HEK293 (cell line): Measurements from ENCODE around the gene EBP.

Experiments
- CTCF ChIA-PET: fragments of 350-600 bp; formaldehyde crosslinking; extraction: SDS; loops from one replicate; lab custom pipeline; 2021; ENCODE audit warnings: antibody characterized with exemption; lab: Yijun Ruan, JAX
- POLR2A ChIA-PET: fragments of 300-600 bp; formaldehyde crosslinking; extraction: SDS; loops from one replicate; lab custom pipeline; 2020; ENCODE audit warnings: antibody characterized with exemption, inconsistent platforms; lab: Yijun Ruan, JAX
- H3K27ac ChIP-seq: fragments of 200-500 bp; sonication (Bioruptor generic); 2 replicates; pipeline ENCODE4 v1.5.1; 2014; ENCODE audit warnings: low read depth, low read length, control low read depth, inconsistent platforms; ENCODE audit errors: extremely low read depth
- H3K36me3 ChIP-seq, 2 experiments: fragments of 200-500 bp in 1 of 2; sonication (Bioruptor generic) in 1 of 2; 1 replicate in 1 of 2; 2 replicates in 1 of 2; pipeline ENCODE4 v1.5.1; 2014 to 2017; ENCODE audit warnings: inconsistent platforms in 2 of 2, low read length in 2 of 2; ENCODE audit not compliant: control insufficient read depth in 2 of 2, insufficient read depth in 1 of 2
- H3K4me1 ChIP-seq: fragments of 200-500 bp; sonication (Bioruptor generic); 2 replicates; pipeline ENCODE4 v1.5.1; 2014; ENCODE audit warnings: mild to moderate bottlenecking, low read length, inconsistent platforms; ENCODE audit not compliant: control insufficient read depth, insufficient read depth
- H3K4me3 ChIP-seq: 2 replicates; pipeline ENCODE4 v1.5.1; 2011; ENCODE audit warnings: low read depth, mild to moderate bottlenecking, control low read depth, low read length, moderate library complexity
- H3K9me3 ChIP-seq: fragments of 200-500 bp; sonication (Bioruptor generic); 2 replicates; pipeline ENCODE4 v1.5.1; 2014; ENCODE audit warnings: low read depth, low read length, inconsistent platforms; ENCODE audit not compliant: control insufficient read depth, insufficient read depth
- KLF1 ChIP-seq: fragments of 450-650 bp; formaldehyde crosslinking; IDR thresholded peaks from 2 replicates; pipeline ENCODE4 v1.5.1; 2016; ENCODE audit warnings: missing biosample characterization, missing genetic modification characterization
- MEIS1 ChIP-seq: sonication (generic); formaldehyde crosslinking; IDR thresholded peaks from 2 replicates; pipeline ENCODE4 v1.8.1; 2022; ENCODE audit warnings: missing genetic modification reagents, mild to moderate bottlenecking, borderline replicate concordance
- SALL2 ChIP-seq: fragments of 450-650 bp; formaldehyde crosslinking; IDR thresholded peaks from 2 replicates; pipeline ENCODE4 v1.5.0; 2017; ENCODE audit warnings: missing biosample characterization, mild to moderate bottlenecking, missing genetic modification characterization, borderline replicate concordance
- ZBTB17 ChIP-seq: fragments of 450-650 bp; formaldehyde crosslinking; IDR thresholded peaks from 2 replicates; pipeline ENCODE4 v1.5.1; 2016; ENCODE audit warnings: missing biosample characterization, missing genetic modification characterization
- ZBTB20 ChIP-seq: fragments of 450-650 bp; formaldehyde crosslinking; IDR thresholded peaks from 2 replicates; pipeline ENCODE4 v1.5.1; 2016; ENCODE audit warnings: missing biosample characterization, missing genetic modification characterization
- ZBTB7A ChIP-seq: fragments of 450-650 bp; formaldehyde crosslinking; IDR thresholded peaks from 2 replicates; pipeline ENCODE4 v1.5.1; 2016; ENCODE audit warnings: low read depth, missing biosample characterization, missing genetic modification characterization
- ZFP69B ChIP-seq: fragments of 450-650 bp; formaldehyde crosslinking; IDR thresholded peaks from 2 replicates; pipeline ENCODE4 v1.5.1; 2016; ENCODE audit warnings: missing biosample characterization, missing genetic modification characterization
- ZNF157 ChIP-seq: fragments of 450-650 bp; formaldehyde crosslinking; IDR thresholded peaks from 2 replicates; pipeline ENCODE4 v1.5.1; 2016; ENCODE audit warnings: missing biosample characterization, missing genetic modification characterization
- ZNF2 ChIP-seq: fragments of 450-650 bp; formaldehyde crosslinking; IDR thresholded peaks from 2 replicates; pipeline ENCODE4 v1.5.1; 2016; ENCODE audit warnings: missing biosample characterization, missing genetic modification characterization
- ZNF530 ChIP-seq: fragments of 450-650 bp; formaldehyde crosslinking; IDR thresholded peaks from 2 replicates; pipeline ENCODE4 v1.5.1; 2016; ENCODE audit warnings: low read depth, missing biosample characterization, missing genetic modification characterization
- ZNF561 ChIP-seq: fragments of 450-650 bp; IDR thresholded peaks from 2 replicates; pipeline ENCODE4 v1.5.1; 2018; ENCODE audit warnings: missing biosample characterization, missing genetic modification characterization, borderline replicate concordance
- ZNF629 ChIP-seq: fragments of 450-650 bp; formaldehyde crosslinking; IDR thresholded peaks from 2 replicates; pipeline ENCODE4 v1.5.1; 2017; ENCODE audit warnings: missing biosample characterization, missing genetic modification characterization
- ZNF654 ChIP-seq: fragments of 450-650 bp; formaldehyde crosslinking; IDR thresholded peaks from 2 replicates; pipeline ENCODE4 v1.5.1; 2016; ENCODE audit warnings: low read depth, missing biosample characterization, missing genetic modification characterization
- ZNF658 ChIP-seq: fragments of 450-650 bp; formaldehyde crosslinking; IDR thresholded peaks from 2 replicates; pipeline ENCODE4; 2016; ENCODE audit warnings: missing biosample characterization, missing genetic modification characterization
- ZNF792 ChIP-seq: fragments of 450-650 bp; formaldehyde crosslinking; IDR thresholded peaks from 2 replicates; pipeline ENCODE4 v1.5.1; 2016; ENCODE audit warnings: missing biosample characterization, missing genetic modification characterization
- TF ChIP-seq, protein P1 (sequence below): fragments of 450-650 bp; formaldehyde crosslinking; IDR thresholded peaks from 2 replicates; pipeline ENCODE4 v1.5.1; 2016; ENCODE audit warnings: missing biosample characterization, missing genetic modification characterization
- TF ChIP-seq, protein P2 (sequence below): fragments of 450-650 bp; formaldehyde crosslinking; IDR thresholded peaks from 2 replicates; pipeline ENCODE4 v1.5.1; 2017; ENCODE audit warnings: missing biosample characterization, missing genetic modification characterization
- TF ChIP-seq, protein P3 (sequence below): fragments of 450-650 bp; formaldehyde crosslinking; IDR thresholded peaks from 2 replicates; pipeline ENCODE4 v1.5.1; 2017; ENCODE audit warnings: missing biosample characterization, missing genetic modification characterization
- TF ChIP-seq, protein P4 (sequence below): fragments of 450-650 bp; formaldehyde crosslinking; optimal IDR thresholded peaks from 2 replicates; pipeline ENCODE3; 2016; ENCODE audit warnings: missing biosample characterization, mild to moderate bottlenecking, missing genetic modification characterization
- TF ChIP-seq, protein P5 (sequence below): fragments of 450-650 bp; formaldehyde crosslinking; IDR thresholded peaks from 2 replicates; pipeline ENCODE4 v1.5.1; 2016; ENCODE audit warnings: missing biosample characterization, missing genetic modification characterization, low read depth
- TF ChIP-seq, protein P6 (sequence below): fragments of 450-650 bp; formaldehyde crosslinking; IDR thresholded peaks from 2 replicates; pipeline ENCODE4 v1.5.1; 2016; ENCODE audit warnings: missing biosample characterization, missing genetic modification characterization
- TF ChIP-seq, protein P7 (sequence below): fragments of 450-650 bp; formaldehyde crosslinking; IDR thresholded peaks from 2 replicates; pipeline ENCODE4 v1.5.1; 2017; ENCODE audit warnings: missing biosample characterization, missing genetic modification characterization
- TF ChIP-seq, protein P8 (sequence below): fragments of 450-650 bp; formaldehyde crosslinking; IDR thresholded peaks from 2 replicates; pipeline ENCODE4 v1.5.1; 2016; ENCODE audit warnings: missing biosample characterization, missing genetic modification characterization

The EBP gene

DNA sequence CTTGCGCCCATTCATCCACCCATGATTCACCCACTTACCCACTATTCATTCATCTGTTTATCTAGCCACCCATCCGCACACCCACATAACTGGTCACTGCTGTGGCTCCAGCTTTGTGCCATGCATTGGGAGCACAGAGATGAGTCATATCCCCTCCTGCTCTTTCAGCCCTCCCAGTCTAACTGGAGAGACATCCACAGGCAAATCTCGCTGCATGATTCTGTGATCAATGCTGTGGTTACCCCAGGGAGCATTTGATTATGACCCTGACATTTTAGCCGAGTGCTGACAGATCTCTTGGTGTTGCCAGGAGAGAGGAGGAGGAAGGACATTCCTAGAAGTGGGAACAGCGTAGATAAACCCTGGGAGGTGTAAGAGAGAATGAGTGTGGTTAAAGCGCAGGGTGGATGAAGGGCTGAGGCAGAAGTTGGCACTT, 23.2 kb upstream of the EBP start (continued):
- TF ChIP-seq, protein P1, sequence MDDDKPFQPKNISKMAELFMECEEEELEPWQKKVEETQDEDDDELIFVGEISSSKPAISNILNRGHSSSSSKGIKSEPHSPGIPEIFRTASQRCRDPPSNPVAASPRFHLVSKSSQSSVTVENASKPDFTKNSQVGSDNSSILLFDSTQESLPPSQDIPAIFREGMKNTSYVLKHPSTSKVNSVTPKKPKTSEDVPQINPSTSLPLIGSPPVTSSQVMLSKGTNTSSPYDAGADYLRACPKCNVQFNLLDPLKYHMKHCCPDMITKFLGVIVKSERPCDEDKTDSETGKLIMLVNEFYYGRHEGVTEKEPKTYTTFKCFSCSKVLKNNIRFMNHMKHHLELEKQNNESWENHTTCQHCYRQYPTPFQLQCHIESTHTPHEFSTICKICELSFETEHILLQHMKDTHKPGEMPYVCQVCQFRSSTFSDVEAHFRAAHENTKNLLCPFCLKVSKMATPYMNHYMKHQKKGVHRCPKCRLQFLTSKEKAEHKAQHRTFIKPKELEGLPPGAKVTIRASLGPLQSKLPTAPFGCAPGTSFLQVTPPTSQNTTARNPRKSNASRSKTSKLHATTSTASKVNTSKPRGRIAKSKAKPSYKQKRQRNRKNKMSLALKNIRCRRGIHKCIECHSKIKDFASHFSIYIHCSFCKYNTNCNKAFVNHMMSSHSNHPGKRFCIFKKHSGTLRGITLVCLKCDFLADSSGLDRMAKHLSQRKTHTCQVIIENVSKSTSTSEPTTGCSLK = no peak
- 0 out of 2 replicates have a peak, but pooled peaks have one; percentile 6 for TF ChIP-seq ZBTB20 (tag by site-specific recombination)
- TF ChIP-seq ZNF530 = no peak
- TF ChIP-seq ZBTB17 = peak; percentile 59
- TF ChIP-seq ZBTB7A (tag by site-specific recombination) = no peak
- TF ChIP-seq, protein P2, sequence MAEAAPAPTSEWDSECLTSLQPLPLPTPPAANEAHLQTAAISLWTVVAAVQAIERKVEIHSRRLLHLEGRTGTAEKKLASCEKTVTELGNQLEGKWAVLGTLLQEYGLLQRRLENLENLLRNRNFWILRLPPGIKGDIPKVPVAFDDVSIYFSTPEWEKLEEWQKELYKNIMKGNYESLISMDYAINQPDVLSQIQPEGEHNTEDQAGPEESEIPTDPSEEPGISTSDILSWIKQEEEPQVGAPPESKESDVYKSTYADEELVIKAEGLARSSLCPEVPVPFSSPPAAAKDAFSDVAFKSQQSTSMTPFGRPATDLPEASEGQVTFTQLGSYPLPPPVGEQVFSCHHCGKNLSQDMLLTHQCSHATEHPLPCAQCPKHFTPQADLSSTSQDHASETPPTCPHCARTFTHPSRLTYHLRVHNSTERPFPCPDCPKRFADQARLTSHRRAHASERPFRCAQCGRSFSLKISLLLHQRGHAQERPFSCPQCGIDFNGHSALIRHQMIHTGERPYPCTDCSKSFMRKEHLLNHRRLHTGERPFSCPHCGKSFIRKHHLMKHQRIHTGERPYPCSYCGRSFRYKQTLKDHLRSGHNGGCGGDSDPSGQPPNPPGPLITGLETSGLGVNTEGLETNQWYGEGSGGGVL (tag by site-specific recombination) = no peak
- no peak for TF ChIP-seq ZNF658 (tag by site-specific recombination)
- TF ChIP-seq ZNF654 (tag by site-specific recombination) = no peak
- TF ChIP-seq, protein P3, sequence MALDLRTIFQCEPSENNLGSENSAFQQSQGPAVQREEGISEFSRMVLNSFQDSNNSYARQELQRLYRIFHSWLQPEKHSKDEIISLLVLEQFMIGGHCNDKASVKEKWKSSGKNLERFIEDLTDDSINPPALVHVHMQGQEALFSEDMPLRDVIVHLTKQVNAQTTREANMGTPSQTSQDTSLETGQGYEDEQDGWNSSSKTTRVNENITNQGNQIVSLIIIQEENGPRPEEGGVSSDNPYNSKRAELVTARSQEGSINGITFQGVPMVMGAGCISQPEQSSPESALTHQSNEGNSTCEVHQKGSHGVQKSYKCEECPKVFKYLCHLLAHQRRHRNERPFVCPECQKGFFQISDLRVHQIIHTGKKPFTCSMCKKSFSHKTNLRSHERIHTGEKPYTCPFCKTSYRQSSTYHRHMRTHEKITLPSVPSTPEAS = no peak

DNA sequence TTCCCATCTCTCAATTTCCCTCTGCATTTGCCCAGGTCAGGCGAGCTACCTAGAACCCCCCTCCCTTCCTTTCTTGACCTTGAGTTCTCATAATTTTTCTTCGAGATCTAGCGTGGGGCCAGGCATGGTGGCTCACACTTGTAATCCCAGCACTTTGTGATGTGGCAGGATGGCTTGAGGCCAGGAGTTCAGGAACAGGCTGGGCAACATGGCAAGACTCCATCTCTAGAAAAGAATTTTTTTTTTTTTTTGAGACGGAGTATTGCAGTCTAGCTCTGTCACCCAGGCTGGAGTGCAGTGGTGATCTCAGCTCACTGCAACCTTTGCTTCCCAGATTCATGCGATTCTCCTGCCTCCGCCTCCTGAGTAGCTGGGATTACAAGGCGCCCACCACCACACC, 17.3 kb upstream of the EBP start:
- H3K4me3 ChIP-seq = no peak overlapping the region
- H3K9me3 ChIP-seq = no peaks in the 10 kb centered on the region
- no peak overlapping the region for H3K27ac ChIP-seq
- CTCF ChIA-PET = interaction anchor here (0.6 to 0.9 kb wide), 3 partner anchors 21 to 1359 kb away, joined by 3 to 4 read pairs (median 3); partner anchors contain the start of gene RBM10
- H3K36me3 ChIP-seq = no peaks in the 10 kb centered on the region
- POLR2A ChIA-PET = no interaction called here
- no peaks in the 10 kb centered on the region for H3K4me1 ChIP-seq
- TF ChIP-seq SALL2 (tag by site-specific recombination) (no peak), MEIS1 (CRISPR knock-in tag) (no peak), ZFP69B (tag by site-specific recombination) (no peak), ZNF157 (tag by site-specific recombination) (no peak), KLF1 (tag by site-specific recombination) (no peak), ZNF629 (tag by site-specific recombination) (no peak), ZNF2 (tag by site-specific recombination) (no peak), ZNF792 (tag by site-specific recombination) (no peak), ZNF561 (tag by site-specific recombination) (no peak), ZNF658 (tag by site-specific recombination) (no peak)
- TF ChIP-seq, protein P4, sequence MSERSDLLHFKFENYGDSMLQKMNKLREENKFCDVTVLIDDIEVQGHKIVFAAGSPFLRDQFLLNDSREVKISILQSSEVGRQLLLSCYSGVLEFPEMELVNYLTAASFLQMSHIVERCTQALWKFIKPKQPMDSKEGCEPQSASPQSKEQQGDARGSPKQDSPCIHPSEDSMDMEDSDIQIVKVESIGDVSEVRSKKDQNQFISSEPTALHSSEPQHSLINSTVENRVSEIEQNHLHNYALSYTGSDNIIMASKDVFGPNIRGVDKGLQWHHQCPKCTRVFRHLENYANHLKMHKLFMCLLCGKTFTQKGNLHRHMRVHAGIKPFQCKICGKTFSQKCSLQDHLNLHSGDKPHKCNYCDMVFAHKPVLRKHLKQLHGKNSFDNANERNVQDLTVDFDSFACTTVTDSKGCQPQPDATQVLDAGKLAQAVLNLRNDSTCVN (tag by site-specific recombination) = no peak
- TF ChIP-seq, protein P5, sequence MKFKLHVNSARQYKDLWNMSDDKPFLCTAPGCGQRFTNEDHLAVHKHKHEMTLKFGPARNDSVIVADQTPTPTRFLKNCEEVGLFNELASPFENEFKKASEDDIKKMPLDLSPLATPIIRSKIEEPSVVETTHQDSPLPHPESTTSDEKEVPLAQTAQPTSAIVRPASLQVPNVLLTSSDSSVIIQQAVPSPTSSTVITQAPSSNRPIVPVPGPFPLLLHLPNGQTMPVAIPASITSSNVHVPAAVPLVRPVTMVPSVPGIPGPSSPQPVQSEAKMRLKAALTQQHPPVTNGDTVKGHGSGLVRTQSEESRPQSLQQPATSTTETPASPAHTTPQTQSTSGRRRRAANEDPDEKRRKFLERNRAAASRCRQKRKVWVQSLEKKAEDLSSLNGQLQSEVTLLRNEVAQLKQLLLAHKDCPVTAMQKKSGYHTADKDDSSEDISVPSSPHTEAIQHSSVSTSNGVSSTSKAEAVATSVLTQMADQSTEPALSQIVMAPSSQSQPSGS (tag by site-specific recombination) = no peak
- TF ChIP-seq, protein P6, sequence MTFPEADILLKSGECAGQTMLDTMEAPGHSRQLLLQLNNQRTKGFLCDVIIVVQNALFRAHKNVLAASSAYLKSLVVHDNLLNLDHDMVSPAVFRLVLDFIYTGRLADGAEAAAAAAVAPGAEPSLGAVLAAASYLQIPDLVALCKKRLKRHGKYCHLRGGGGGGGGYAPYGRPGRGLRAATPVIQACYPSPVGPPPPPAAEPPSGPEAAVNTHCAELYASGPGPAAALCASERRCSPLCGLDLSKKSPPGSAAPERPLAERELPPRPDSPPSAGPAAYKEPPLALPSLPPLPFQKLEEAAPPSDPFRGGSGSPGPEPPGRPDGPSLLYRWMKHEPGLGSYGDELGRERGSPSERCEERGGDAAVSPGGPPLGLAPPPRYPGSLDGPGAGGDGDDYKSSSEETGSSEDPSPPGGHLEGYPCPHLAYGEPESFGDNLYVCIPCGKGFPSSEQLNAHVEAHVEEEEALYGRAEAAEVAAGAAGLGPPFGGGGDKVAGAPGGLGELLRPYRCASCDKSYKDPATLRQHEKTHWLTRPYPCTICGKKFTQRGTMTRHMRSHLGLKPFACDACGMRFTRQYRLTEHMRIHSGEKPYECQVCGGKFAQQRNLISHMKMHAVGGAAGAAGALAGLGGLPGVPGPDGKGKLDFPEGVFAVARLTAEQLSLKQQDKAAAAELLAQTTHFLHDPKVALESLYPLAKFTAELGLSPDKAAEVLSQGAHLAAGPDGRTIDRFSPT (tag by site-specific recombination) = no peak
- TF ChIP-seq, protein P7, sequence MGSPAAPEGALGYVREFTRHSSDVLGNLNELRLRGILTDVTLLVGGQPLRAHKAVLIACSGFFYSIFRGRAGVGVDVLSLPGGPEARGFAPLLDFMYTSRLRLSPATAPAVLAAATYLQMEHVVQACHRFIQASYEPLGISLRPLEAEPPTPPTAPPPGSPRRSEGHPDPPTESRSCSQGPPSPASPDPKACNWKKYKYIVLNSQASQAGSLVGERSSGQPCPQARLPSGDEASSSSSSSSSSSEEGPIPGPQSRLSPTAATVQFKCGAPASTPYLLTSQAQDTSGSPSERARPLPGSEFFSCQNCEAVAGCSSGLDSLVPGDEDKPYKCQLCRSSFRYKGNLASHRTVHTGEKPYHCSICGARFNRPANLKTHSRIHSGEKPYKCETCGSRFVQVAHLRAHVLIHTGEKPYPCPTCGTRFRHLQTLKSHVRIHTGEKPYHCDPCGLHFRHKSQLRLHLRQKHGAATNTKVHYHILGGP (tag by site-specific recombination) = no peak
- TF ChIP-seq, protein P8, sequence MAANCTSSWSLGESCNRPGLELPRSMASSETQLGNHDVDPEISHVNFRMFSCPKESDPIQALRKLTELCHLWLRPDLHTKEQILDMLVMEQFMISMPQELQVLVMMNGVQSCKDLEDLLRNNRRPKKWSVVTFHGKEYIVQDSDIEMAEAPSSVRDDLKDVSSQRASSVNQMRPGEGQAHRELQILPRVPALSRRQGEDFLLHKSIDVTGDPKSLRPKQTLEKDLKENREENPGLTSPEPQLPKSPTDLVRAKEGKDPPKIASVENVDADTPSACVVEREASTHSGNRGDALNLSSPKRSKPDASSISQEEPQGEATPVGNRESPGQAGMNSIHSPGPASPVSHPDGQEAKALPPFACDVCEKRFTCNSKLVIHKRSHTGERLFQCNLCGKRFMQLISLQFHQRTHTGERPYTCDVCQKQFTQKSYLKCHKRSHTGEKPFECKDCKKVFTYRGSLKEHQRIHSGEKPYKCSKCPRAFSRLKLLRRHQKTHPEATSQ (tag by site-specific recombination) = no peak
